DMS 273 treated with DMSO at 0.1 percent for 48 hours (cell line): ENCODE data around the gene IGFALS.

Experiments
- DNase-seq: peaks from one replicate; lab custom pipeline; 2025; lab: John Stamatoyannopoulos, UW

Gene IGFALS

DNA sequence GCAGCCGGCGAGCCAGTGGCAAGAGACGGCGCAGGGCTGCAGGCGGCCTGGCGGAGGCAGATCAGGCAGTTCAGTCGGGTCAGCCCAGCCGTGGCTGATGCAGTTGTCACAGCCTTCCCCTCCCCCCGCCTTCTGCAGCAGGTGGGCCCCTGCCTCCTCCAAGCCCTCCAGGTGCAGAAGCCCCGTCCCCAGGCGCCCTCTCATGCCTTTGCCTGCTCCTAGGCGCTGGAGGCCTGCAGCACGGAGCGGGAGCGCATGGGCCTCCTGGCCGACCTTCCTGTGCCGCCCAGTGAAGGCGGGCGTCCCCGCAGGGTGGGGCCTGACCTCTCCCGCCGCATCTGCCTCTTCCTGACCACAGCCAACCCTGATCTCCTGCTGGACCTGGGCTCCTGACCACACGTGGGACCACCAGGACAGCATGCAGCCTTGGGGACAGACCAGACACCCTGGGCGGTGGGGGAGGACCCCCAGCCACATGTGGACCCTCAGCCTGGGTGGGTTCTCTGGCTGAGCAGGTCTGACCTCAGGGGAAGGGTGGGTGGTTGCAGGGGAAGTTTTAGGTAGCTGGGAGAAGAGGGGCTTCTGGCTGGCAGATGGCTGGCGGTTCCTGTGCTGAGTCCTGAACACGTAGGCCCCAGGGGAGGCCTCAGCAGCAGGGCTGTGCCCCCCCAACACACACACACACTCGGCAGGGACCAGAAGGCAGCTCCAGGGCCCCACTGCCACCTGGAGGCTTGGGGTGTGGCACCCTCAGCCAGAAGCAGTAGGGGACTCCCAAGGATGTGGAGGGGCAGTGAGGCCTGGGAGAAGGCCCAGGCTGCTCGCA is 17.4 kb downstream of the IGFALS start:
- DNase-seq: no peak

GRCh38 chr16:1775006-1775845 is 18.3 kb downstream of the IGFALS start:
- DNase-seq: no peak

GRCh38 chr16:1774448-1774780 is 19.1 kb downstream of the IGFALS start:
- DNase-seq: no peak

GRCh38 chr16:1773703-1774447 is 19.6 kb downstream of the IGFALS start:
- DNase-seq: no peak

DNA sequence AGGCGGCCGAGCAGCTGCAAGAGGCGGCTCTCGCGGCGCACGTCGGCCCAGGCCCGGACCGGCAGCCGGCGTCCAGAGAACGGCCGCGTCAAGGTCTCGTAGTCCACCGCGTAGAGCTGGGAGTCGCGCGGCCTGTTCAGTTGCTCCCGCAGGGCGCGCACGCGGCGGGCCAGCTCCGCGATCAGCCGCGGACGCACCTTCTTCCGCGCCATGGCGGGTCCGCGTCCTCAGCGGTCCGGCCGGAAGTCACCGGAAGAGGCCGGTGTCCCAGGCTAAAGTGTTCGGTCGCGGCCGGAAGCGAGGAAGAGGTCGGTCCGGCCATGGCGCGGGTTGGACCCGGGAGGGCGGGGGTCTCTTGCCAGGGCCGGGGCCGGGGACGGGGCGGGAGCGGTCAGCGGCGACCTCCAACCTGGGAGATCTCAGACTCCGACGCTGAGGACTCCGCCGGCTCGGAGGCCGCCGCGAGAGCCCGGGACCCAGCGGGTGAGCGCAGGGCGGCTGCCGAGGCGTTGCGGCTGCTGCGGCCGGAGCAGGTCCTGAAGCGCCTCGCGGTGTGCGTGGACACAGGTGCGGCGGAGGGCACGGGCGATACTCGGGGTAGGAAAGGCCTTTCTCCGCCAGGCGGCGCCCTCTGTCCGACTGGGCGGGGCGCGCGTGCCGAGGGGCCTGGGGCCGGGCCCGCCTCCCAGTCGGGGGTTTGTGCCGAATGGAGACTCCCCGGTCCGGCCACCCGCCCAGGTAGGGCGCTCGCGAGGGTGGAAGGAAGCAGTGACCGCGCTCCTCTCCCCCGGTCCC is 20.4 kb downstream of the IGFALS start, which contains the start of gene MRPS34:
Gene MRPS34, minus strand, starts transcription at position 227 of the 795 bp plus-strand sequence. Its CDS starts 15 bp downstream, at position 212.
- DNase-seq: peak; percentile 55

DNA sequence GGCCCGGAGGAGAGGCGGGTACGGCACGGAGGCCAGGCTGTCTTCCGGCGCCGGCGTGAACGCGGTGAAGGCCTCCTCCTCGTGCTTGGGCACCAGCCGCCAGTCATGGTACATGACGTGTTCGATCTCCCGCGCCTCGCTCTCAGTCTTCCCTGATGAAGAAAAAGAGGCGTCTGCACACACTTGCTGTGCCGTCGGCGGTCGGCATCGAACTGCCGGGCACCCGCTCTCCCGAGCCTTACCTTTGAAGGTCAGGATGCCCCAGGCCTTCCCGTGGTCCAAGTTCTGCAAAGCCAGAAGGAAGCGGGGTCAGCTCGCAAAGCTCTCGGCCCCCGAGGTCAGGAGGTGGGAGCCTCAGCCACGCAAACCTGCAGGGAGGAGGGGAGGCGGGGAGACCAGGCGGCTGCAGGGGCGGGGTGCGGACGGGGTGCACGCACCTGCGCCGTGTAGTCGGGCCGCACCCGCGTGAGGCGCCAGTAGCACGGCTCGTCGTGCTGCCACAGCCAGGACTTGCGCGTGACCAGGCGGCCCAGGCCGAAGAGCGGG is 21.1 kb downstream of the IGFALS start, which contains the start of gene EME2:
Gene EME2, plus strand, starts transcription at position 449 of the 546 bp plus-strand sequence. CDS start 418 bp downstream, outside the sequence.
- DNase-seq: no peak

DNA sequence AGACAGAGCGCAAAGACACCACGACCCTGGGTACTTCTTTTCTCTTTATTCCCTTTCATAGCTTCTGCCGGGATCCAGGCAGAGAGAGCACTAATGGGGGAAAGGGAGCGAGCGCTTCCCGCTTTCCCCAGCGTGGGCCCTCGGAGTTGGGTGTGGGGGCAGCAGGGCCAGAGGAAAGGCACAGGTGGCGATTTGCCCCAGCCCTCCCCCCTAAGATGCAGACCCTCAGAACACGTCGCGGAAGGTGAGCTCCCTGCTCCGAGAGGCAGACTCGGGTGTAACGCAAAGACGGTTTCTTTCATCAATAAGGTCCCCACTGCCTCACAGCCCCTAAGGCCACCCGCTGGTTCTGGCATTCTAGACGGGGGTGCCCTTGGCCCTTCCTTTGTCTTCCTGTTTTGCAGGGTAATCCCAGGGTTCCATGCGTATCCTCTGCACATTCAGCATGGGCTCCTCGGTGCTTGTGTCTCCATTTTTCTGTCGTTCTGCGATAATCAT is 21.6 kb downstream of the IGFALS start:
- no peak for DNase-seq

DNA sequence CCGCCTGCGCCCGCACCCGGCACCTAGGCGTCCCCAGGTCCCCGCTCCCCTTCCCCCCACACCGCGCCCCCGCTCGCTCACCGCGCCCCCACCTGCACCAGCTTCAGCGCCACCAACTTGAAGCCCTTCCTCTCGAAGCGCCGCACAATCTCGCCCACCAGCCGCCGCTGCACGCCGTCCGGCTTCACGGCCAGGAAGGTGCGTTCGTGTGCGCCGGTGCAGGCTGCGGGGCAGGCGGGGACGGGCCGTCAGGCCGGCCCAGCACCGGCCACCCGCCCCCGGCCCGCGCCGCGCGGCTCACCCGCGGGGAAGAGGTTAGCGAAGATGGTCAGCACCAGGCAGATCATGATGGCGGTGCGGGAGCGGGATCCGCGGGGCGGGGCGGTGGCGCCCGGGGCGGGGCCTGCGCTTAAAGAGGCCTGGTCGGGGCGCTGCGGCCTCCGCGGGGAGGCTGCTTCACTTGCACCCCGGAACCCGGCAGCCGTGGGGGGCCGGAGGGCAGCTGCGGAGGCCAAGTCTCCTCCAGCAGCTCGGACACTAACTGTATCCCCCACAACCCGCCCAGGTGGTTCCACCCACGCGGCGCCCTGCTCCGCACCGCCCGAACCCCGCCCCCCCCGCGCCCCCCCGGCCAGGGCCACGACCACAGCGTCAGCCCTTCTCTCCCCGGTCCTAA is 22.2 kb downstream of the IGFALS start, which contains the start of gene NME3:
Gene NME3, minus strand, starts transcription at position 356 of the 676 bp plus-strand sequence. Its CDS starts 9 bp downstream, at position 347.
- DNase-seq: no peak

- no peak for DNase-seq
Observed at GRCh38 chr16:1770328-1771187, 22.9 kb downstream of the IGFALS start.

DNA sequence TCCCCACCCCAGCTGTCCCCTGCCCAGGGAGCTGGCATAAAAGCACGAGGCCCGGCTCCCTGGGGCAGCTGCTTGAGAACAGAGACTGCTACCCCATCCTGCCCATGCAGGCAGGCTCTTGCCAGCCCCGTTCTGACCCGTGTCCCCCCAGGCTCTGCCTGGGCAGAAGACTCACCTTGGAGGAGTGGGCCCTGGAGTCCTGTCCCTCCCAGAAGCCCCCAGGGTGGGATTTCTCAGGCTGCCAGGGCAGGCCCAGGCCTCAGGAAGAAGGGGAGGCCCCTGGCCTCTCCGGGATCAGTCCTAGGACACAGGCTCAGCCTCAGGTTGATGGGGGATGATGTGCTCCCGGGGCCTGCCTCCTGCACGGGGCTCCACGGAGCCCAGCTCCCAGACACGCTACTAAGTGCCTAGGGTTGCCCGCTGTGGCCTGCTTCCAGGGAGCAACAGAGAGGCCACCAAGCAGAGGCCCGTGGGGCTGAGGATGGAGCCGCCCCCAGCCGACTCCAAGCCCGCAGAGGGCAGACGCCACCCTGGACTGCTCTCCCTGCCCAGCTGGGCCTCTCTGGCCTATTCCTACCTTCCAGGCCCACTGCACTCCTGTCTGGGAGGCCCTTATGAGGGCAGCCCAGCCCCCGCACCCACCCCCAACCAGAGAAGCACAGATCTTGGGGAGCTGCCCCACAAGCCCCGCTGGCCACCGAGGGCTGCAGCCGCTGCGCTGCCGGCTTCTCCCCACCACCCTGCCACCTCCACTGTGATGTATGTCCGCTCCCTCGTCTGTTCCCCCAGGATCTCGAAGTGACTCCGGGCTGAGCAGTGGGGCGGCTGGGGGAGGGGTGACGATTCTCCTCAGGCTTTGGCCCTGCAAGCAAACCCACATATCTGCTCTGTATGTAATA is 23.9 kb downstream of the IGFALS start:
- no peak for DNase-seq

DNA sequence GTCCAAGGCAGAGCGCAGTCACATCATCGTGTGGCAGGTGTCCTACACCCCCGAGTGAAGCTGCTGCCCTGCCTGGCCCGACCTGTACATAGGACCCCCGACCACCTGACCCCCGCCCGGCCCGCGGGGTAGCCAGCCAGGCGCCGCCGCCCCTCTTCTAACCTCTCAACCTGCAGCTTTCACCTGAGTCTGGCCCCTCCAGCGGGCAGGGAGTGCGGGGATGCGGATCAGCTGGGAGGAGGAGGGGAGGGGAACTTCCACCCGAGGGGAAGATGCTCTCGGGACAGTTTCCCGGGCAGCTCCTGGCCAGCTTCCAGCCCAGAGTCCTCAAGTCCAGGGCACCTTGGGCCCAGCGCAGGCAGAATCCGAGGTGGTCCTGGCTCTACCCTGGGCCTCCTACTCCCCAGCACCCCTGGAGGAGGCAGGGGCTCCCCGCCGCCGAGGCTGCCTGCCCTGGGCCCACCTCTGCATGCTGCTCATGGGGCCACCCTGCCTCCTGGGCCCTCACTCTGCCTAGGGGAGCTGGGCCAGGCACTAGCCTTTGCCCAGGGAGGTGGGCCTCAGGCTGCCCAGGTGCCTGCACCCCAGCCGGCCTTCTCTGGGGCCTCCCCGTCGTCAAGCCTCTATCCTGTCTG is 24.6 kb downstream of the IGFALS start:
- DNase-seq: no peak

GRCh38 chr16:1768061-1768766 is 25.3 kb downstream of the IGFALS start:
- DNase-seq: no peak

- DNase-seq: no peak
Observed at GRCh38 chr16:1767116-1767994, 26.1 kb downstream of the IGFALS start.

GRCh38 chr16:1766701-1767100 is 26.8 kb downstream of the IGFALS start:
- DNase-seq: no peak

- DNase-seq: no peak
Observed at GRCh38 chr16:1766231-1766630, 27.3 kb downstream of the IGFALS start.

- no peak for DNase-seq
Observed at GRCh38 chr16:1765826-1766225, 27.7 kb downstream of the IGFALS start.
